HG03432 (cell line): ENCODE data around the gene RLN2.

Source experiments
- ATAC-seq: cut with Tn5 transposase; IDR thresholded peaks from one replicate; pipeline ENCODE4 v1.9.1; 2021; ENCODE audit warnings: mild to moderate bottlenecking, moderate library complexity; ENCODE audit not compliant: unreplicated experiment

Gene RLN2

GRCh38 chr9:5274770-5275169 lies 29.7 kb downstream of the RLN2 start:
- ATAC-seq: no peak

GRCh38 chr9:5269249-5269715 lies 35.2 kb downstream of the RLN2 start:
- ATAC-seq: no peak

- ATAC-seq: no peak
These were observed 38.6 kb downstream of the RLN2 start for GRCh38 chr9:5265939-5266338.

- ATAC-seq: no peak
These were observed 40.3 kb downstream of the RLN2 start for GRCh38 chr9:5264219-5264595.

- no peak for ATAC-seq
These were observed 40.9 kb downstream of the RLN2 start for GRCh38 chr9:5263351-5264218.
